Measurements from ENCODE around the gene TPPP. TPM values are rescaled to one million over a fixed set of nuclear protein-coding genes. Genes with fewer than 3 reads are reported as not detected.
"Not testable (repeated sequence)": the region's sequence is repeated elsewhere in the genome, so short reads cannot be mapped to it uniquely, and the experiment has no call there.

The TPPP gene
- total RNA-seq, 1 donor = 0.84 TPM

DNA sequence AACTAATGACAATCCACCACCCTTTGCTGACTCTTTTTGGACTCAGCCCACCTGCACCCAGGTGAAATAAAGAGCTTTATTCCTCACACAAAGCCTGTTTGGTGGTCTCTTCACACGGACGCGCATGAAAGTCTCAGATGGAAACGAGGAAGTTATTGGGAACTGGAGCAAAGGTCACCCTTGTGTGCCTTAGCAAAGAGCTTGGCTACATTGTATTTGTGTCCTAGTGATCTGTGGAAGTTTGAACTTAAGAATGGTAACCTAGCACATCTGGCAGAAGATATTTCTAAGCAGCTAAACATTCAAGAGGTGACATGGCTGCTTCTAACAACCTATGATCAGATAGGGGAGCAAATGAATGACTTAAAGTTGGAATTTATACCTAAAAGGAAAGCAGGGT is 15.2 kb upstream of the TPPP start:
- H3K27me3 ChIP-seq (ENCODE audit: insufficient read depth, low read length); H3K4me1 ChIP-seq (ENCODE audit: insufficient read depth, low read length); H3K9me3 ChIP-seq (ENCODE audit: low read depth, low read length); H3K4me3 ChIP-seq (ENCODE audit: low read length): not testable (repeated sequence)

DNA sequence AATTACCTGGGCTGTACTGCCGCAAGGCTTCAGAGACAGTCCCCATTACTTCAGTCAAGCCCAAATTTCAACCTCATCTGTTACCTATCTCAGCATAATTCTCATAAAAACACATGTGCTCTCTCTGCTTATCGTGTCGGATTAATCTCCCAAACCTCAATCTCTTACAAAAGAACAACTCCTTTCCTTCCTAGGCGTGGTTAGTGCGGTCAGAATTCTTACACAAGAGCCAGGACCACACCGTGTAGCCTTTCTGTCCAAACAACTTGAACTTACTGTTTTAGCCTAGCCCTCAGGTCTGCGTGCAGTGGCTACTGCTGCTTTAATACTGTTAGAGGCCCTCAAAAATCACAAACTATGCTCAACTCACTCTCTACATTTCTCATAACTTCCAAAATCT is 13.0 kb upstream of the TPPP start:
- H3K9me3 ChIP-seq (ENCODE audit: low read depth, low read length); H3K4me1 ChIP-seq (ENCODE audit: insufficient read depth, low read length); H3K27me3 ChIP-seq (ENCODE audit: insufficient read depth, low read length): not testable (repeated sequence)

DNA sequence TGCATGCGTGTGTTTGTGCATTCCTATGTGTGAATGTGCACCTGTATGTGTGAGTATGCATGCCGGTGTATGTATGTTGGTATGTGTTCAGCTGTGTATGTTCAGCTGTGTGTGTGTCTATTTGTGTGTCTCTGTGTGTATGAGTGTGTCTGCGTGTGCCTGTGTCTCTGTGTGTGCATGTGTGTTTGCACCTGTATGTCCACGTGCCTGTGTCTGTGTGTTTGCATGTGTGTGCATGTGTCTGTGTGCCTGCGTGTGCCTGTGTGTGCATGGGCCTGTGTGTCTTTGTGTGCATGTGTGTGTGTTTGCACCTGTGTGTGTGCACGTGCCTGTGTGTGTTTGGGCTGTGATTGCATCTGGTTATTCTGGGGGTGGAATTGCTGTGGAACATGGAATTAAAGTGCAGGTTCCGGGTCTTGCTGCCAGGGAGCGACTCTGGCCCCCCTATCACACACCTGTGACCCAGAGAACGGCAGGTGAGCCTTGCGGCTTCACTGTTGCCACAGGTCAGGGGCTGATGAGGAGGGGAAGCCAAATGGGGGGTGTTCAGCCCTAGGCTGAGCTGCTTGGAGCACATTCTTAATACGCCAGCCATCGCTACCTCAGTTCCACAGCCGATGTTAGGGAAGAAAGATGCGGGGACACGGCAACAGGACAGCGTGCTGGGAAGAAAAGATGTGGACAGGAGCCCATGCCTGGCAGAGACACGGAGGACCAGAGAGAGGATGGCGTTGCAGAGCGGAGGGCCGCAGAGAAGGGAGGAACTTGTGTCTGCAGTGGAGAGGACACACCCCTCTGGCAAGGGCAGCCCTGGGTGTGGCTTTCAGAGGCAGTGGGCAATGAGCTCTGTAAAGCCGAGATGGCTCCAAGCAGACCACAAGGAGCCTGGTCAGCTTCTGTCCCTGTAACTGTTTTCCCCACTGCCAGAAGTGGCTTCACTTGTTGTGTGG is 3.9 kb upstream of the TPPP start:
- not testable (repeated sequence) for H3K4me1 ChIP-seq (ENCODE audit: insufficient read depth, low read length); H3K27me3 ChIP-seq (ENCODE audit: insufficient read depth, low read length); H3K4me3 ChIP-seq (ENCODE audit: low read length); H3K9me3 ChIP-seq (ENCODE audit: low read depth, low read length)

More for the DNA sequence above, 13.0 kb upstream of the TPPP start:
- not testable (repeated sequence) for H3K4me3 ChIP-seq (ENCODE audit: low read length)

DNA sequence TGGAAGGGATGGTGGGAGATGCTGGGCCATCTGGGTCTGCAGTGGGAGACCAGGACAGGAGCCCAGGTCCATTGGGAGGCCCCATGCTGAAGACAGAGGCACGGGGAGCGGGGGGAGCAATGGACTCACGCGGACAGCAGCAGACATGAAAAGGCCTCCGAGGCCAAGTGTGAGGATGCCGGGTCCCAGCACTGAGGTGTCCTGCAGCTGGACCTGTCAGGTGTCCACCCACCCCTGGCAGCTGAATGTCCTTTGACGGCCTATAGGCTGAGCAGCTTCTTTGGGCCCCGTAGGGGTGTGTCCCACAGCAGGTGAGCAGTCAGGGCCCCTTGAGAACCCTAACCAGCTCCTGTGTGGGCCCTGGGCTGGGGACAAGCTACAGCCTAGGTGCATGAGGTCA is 3.0 kb upstream of the TPPP start:
- not testable (repeated sequence) for H3K4me3 ChIP-seq (ENCODE audit: low read length); H3K9me3 ChIP-seq (ENCODE audit: low read depth, low read length); H3K4me1 ChIP-seq (ENCODE audit: insufficient read depth, low read length); H3K27me3 ChIP-seq (ENCODE audit: insufficient read depth, low read length)

DNA sequence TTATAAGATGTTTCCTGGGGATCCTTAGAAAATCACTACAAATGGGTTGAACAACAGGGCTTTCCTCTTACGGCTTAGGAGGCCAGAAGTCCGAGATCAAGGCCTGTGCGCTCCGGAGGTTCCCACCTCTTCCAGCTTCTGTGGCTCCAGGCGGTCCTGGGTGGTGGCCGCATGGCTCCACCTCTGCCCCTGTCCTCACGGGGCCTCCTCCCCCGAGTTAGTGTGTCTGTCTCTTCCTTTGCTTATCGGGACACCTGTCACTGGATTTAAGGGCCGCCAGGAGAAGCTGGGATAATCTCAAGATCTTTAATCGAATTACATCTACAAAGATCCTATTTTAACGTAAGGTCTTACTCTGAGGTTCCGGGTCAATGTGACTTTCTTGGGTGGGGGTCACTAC is 2.3 kb upstream of the TPPP start:
- not testable (repeated sequence) for H3K9me3 ChIP-seq (ENCODE audit: low read depth, low read length)

DNA sequence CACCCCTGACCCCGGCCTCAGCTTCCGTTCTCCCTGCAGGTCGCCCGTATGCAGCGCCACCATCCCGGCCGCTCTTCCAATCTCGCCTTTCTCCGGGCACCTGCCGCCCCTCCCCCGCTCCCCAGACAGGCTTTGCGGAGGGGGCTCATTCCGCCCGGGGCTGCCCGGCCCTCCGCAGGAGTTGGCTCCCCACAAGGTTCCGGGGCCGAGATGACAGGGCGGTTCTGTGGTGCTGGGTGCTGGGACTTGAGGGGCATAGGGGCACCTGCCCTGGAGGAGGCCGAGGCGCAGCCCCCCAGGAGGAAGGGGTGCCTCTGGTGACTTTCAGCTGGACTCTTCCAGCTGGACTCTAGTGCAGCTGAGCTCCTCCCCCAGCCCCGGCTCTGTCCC is 885 bp upstream of the TPPP start:
- H3K9me3 ChIP-seq (ENCODE audit: low read depth, low read length); H3K27me3 ChIP-seq (ENCODE audit: insufficient read depth, low read length); H3K4me1 ChIP-seq (ENCODE audit: insufficient read depth, low read length); H3K4me3 ChIP-seq (ENCODE audit: low read length): not testable (repeated sequence)

More for the DNA sequence above, 2.3 kb upstream of the TPPP start:
- H3K4me3 ChIP-seq (ENCODE audit: low read length); H3K27me3 ChIP-seq (ENCODE audit: insufficient read depth, low read length); H3K4me1 ChIP-seq (ENCODE audit: insufficient read depth, low read length): not testable (repeated sequence)

DNA sequence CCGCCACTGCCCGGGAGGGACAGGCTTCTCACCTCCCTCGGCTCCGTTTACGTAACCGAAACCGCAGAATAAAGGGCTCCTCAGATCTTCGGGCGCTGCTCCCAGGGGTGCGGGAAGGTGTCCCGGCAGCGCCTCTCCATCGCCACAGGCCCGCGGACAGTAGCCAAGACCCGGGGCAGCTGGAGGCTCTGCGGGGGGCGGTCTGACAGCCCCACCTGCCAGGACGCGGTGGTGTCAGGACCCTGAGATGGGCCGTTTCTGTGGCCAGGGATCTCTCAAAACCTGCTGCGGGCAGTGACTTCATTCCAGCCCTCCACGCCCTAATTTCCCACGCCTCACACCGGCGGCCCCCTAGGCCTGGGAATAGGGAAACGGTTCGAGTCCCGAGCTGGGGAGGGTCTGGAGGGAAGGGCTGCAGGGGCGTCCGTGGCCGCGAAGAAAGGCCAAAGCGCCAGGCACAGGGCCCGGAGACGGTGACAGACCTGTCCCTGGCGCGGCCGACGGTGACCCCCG is 567 bp downstream of the TPPP start:
- H3K4me1 ChIP-seq (ENCODE audit: insufficient read depth, low read length); H3K27me3 ChIP-seq (ENCODE audit: insufficient read depth, low read length); H3K9me3 ChIP-seq (ENCODE audit: low read depth, low read length): not testable (repeated sequence)
- H3K4me3 ChIP-seq (ENCODE audit: low read length) = peak overlapping the region; percentile 20

DNA sequence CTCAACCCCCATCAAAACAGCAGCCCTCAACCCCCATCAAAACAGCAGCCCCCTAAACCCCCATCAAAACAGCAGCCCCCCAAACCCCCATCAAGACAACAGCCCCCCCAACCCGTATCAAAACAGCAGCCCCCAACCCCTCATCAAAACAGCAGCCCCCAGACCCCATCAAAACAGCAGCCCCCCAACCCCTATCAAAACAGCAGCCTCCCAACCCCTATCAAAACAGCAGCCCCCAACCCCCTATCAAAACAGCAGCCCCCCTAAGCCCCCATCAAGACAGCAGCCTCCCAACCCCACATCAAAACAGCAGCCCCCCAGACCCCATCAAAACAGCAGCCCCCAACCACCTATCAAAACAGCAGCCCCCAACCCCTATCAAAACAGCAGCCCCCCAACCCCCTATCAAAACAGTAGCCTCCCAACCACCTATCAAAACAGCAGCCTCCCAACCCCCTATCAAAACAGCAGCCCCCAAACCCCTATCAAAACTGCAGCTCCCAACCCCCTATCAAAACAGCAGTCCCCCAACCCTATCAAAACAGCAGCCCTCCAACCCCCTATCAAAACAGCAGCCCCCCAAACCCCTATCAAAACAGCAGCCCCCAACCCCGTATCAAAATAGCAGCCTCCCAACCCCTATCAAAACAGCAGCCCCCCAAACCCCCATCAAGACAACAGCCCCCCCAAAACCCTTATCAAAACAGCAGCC is 1.2 kb downstream of the TPPP start:
- Histone ChIP-seq H3K9me3 (ENCODE audit: low read depth, low read length) (no peaks in the 10 kb centered on the region), H3K4me3 (ENCODE audit: low read length) (no peak overlapping the region), H3K27me3 (ENCODE audit: insufficient read depth, low read length) (no peaks in the 10 kb centered on the region), H3K4me1 (ENCODE audit: insufficient read depth, low read length) (peaks cover 3% of the 10 kb centered on the region)

DNA sequence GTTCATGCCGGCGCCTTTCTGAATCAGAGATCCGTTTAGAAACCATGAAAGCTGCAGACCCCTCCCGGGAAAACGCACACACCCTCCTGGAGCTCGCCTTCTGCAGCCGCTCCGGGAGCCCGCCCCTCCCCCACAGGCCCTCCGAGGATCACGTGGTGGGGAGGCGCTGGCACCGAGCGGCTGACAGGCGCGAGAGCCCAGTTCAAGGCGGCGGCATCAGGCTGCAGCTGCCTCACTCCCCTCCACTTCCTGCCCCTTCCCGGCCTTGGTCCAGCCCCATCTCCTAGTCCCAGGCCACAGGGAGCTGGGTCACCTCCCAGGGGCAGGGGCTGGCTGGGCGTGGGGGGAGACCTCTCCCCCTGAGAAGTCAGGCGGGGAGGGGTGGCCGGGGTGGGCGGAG is 2.1 kb downstream of the TPPP start:
- H3K27me3 ChIP-seq (ENCODE audit: insufficient read depth, low read length); H3K4me3 ChIP-seq (ENCODE audit: low read length); H3K9me3 ChIP-seq (ENCODE audit: low read depth, low read length): not testable (repeated sequence)

DNA sequence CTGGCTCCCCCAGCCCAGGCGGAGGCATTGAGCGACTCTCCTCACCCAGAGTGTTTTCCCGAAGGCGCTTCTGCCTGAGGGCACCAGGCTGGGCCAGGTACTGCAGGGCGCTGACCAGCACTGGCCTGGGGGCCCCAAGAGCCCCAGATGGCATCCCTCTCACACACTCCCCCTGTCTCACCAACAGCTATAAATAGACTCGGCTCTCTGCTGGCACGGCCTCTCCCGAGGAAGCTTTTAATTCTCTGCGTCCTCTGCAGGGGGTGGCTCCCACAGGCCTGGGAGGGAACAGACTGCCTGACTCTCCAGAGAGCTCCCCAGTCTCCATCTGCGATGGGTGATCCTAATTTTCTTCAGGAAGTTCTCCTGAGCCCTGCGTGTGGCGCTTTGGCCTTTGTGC is 2.9 kb downstream of the TPPP start:
- H3K27me3 ChIP-seq (ENCODE audit: insufficient read depth, low read length); H3K4me3 ChIP-seq (ENCODE audit: low read length); H3K4me1 ChIP-seq (ENCODE audit: insufficient read depth, low read length); H3K9me3 ChIP-seq (ENCODE audit: low read depth, low read length): not testable (repeated sequence)

More for the DNA sequence above, 2.1 kb downstream of the TPPP start:
- not testable (repeated sequence) for H3K4me1 ChIP-seq (ENCODE audit: insufficient read depth, low read length)

DNA sequence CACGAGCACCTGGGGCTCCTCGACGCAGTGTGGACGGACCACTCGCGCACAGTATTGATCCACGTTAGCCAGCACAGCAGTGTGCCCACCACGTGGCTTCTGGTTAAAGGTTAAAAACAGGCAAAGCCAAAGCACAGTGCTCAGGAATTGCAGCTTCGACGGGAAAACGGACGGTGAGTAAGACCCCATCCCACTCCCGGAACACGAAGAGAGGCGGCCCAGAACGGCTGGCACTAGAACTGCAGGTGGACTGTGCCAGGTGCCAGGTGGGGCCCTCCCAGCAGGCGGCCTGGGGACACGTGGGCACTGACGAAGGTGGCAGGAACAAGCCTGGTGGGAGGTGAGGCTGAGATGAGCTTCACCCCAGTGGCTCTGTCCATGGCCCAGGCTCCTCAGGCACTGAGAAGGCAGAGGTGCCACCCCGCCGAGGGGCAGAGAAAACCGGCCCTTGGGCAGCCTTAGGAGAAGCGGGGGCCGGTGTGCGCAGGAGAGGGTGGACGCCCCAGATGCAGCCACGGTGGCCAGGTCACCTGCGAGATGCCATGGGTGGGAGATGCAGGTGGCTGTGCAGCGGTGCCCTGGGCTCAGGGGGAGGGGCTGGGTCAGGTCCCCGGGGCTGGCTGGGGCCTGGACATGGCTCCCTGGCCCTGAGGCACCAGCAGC is 4.7 kb downstream of the TPPP start:
- not testable (repeated sequence) for H3K27me3 ChIP-seq (ENCODE audit: insufficient read depth, low read length); H3K4me3 ChIP-seq (ENCODE audit: low read length); H3K9me3 ChIP-seq (ENCODE audit: low read depth, low read length)

DNA sequence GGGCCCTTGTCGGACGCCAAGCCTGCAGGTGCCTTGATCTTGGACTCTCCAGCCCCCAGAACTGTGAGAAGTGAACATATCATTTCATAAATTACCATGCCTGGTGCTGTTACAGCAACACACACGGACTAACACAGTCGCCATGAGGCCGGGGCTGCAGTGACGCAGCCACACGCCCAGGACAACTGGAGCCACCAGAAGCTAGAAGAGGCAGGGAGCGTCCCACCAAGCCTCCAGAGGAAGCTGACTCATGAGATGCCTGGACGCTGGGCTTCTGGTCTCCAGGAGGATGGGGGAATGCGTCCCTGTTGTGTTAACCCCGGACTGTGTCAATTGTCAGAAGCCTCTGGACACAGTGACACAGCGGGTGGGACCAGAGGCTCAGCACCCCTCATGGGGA is 6.2 kb downstream of the TPPP start:
- not testable (repeated sequence) for H3K9me3 ChIP-seq (ENCODE audit: low read depth, low read length); H3K27me3 ChIP-seq (ENCODE audit: insufficient read depth, low read length); H3K4me1 ChIP-seq (ENCODE audit: insufficient read depth, low read length); H3K4me3 ChIP-seq (ENCODE audit: low read length)

More for the DNA sequence above, 4.7 kb downstream of the TPPP start:
- not testable (repeated sequence) for H3K4me1 ChIP-seq (ENCODE audit: insufficient read depth, low read length)

DNA sequence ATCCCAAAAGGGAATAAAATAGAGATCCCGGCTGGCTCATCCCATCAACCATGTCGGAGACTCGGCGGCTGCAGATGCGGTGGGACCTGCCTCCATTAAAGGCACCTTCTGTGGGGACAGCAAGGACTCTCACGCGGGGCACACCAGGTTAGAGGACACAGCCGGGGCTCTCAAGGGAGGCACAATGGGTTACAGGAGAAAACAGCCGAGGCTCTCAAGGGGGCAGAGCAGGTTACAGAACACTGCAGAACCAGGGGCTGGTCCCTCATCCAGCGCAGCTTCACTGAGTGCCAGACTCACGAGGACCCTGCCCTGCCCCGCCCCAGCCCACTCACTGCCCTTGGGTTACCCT is 7.0 kb downstream of the TPPP start:
- not testable (repeated sequence) for H3K27me3 ChIP-seq (ENCODE audit: insufficient read depth, low read length); H3K9me3 ChIP-seq (ENCODE audit: low read depth, low read length); H3K4me1 ChIP-seq (ENCODE audit: insufficient read depth, low read length); H3K4me3 ChIP-seq (ENCODE audit: low read length)

DNA sequence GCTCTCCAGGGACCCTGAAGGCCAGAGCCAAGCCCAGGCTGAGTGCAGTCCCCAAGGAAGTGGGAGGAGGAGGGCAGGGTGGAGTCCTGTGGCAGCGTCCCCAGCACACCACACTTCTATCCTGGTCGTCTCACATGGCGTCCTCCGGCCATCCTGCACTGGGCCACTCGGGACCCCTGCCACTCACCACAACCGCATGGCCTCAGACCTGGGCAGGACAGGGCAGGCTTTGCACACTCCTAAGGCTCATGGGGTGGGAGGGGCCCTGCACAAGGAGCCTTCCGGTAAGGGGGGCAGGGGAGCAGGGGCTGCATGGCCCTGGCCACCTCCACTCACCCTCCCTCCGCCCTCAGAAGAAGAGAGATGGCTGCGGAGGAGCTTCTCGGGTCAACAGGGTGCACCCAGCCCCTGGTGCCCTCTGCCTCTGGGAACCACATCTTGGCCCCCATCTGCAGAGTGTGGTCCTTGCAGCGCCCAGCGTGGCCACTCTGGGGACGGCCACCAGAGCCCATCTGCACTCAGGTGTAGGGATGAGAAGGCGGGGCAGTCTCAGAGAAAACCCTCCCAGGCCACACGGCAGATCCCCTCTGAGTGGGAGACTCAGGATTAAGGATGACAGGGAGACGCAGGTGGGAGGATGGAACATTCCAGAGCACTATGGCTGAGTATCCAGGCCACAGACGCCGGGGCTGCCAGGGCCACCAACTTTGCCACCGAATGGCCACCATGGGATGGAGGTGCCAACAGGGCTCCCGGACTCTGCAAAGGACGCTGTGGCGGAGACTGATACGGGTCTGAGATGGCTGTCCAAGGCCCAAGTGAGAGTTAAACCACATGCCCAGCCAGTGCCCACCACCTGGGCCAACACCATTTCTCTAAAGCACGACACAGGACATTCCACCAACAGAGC is 7.6 kb downstream of the TPPP start:
- no peaks in the 10 kb centered on the region for H3K27me3 ChIP-seq (ENCODE audit: insufficient read depth, low read length)
- no peaks in the 10 kb centered on the region for H3K4me1 ChIP-seq (ENCODE audit: insufficient read depth, low read length)
- no peaks in the 10 kb centered on the region for H3K9me3 ChIP-seq (ENCODE audit: low read depth, low read length)
- H3K4me3 ChIP-seq (ENCODE audit: low read length) = no peak overlapping the region
